Lower leg skin (tissue), 3 donors: Measurements from ENCODE around the gene NME9.

Experiments
- CTCF ChIP-seq, 3 donors: fragments of 450-650 bp; IDR thresholded peaks; one replicate each; pipeline ENCODE4 v1.5.1; 2016; ENCODE audit warnings: antibody characterized with exemption in 3 of 3, mild to moderate bottlenecking in 3 of 3, moderate library complexity in 2 of 3
- POLR2A ChIP-seq, 2 donors: fragments of 450-650 bp; IDR thresholded peaks; one replicate each; pipeline ENCODE4 v1.6.1; 2016 to 2017; ENCODE audit warnings: antibody characterized with exemption in 2 of 2, mild to moderate bottlenecking in 1 of 2, moderate library complexity in 1 of 2

GRCh38 chr3:138363322-138363721, 33.7 kb upstream of the NME9 start:
- TF ChIP-seq CTCF (IDR thresholded peaks at IDR 0.05): no peak
- no peak for TF ChIP-seq POLR2A (IDR thresholded peaks at IDR 0.05)
